ENCODE data around the gene USP20.
"Not testable (repeated sequence)": the region's sequence is repeated elsewhere in the genome, so short reads cannot be mapped to it uniquely, and the experiment has no call there.

Gene USP20

GRCh38 chr9:129835128-129835859 lies at the start of gene USP20, which contains the start of gene C9orf78:
USP20 (plus strand) TSS chr9:129835458; CDS start chr9:129852556, 17,098 bp downstream.
C9orf78 (minus strand) TSS chr9:129835275; CDS start chr9:129835221, 54 bp downstream.
- TF ChIP-seq, protein P1, sequence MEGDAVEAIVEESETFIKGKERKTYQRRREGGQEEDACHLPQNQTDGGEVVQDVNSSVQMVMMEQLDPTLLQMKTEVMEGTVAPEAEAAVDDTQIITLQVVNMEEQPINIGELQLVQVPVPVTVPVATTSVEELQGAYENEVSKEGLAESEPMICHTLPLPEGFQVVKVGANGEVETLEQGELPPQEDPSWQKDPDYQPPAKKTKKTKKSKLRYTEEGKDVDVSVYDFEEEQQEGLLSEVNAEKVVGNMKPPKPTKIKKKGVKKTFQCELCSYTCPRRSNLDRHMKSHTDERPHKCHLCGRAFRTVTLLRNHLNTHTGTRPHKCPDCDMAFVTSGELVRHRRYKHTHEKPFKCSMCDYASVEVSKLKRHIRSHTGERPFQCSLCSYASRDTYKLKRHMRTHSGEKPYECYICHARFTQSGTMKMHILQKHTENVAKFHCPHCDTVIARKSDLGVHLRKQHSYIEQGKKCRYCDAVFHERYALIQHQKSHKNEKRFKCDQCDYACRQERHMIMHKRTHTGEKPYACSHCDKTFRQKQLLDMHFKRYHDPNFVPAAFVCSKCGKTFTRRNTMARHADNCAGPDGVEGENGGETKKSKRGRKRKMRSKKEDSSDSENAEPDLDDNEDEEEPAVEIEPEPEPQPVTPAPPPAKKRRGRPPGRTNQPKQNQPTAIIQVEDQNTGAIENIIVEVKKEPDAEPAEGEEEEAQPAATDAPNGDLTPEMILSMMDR (IDR thresholded peaks at IDR 0.05; ENCODE audit: low read depth, low read length), result no peak
- H3K4me3 ChIP-seq (ENCODE audit: low read depth, low read length), result peak within 1 kb of the TSS; percentile 98

- TF ChIP-seq, protein P1 (IDR thresholded peaks at IDR 0.05; ENCODE audit: low read depth, low read length), result no peak
- no peak overlapping the region for H3K4me3 ChIP-seq (ENCODE audit: low read depth, low read length)
Measured at GRCh38 chr9:129785866-129786265, 49.4 kb upstream of the USP20 start.

- TF ChIP-seq, protein P1 (IDR thresholded peaks at IDR 0.05; ENCODE audit: low read depth, low read length), result no peak
Measured at GRCh38 chr9:129786481-129786880, 48.8 kb upstream of the USP20 start.

DNA sequence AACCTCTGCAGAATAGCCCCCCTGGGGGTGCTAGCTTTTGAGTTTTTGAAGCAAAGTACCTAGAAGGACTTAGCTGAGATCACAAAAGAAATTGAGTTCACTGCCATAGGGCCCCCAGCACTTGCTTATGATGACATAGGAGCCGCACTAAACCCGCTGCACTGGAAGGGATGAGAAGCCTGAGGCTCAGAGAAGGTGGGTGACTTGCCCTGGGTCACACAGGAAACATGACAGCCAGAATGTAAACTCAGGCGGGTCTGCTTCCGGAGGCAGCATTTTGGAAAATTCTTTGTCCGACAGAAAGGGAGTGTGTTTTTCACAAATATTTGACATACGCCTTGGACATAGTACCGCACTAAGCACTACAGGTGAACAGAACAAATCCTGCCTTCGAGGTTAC lies 40.7 kb upstream of the USP20 start:
- TF ChIP-seq, protein P1 (IDR thresholded peaks at IDR 0.05; ENCODE audit: low read depth, low read length), result no peak
- H3K4me3 ChIP-seq (ENCODE audit: low read depth, low read length), result no peak overlapping the region

More at GRCh38 chr9:129786481-129786880, 48.8 kb upstream of the USP20 start:
- H3K4me3 ChIP-seq (ENCODE audit: low read depth, low read length), result no peak overlapping the region

DNA sequence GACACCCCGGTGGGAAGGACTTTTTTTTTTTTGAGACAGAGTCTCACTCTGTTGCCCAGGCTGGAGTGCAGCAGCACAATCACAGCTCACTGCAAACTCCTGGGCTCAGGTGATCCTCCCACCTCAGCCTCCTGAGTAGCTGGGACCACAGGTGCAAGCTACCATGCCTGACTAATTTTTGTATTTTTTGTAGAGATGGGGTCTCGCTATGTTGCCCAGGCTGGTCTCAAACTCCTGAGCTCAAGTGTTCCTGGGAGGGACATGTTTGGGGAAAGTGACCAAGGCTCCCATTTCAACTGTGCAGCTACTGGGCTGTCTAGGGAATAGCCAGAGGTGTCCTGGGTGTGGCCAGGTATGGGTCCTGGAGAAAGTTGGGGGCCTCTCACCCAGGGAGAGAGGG lies 39.2 kb upstream of the USP20 start:
- H3K4me3 ChIP-seq (ENCODE audit: low read depth, low read length), result not testable (repeated sequence)

DNA sequence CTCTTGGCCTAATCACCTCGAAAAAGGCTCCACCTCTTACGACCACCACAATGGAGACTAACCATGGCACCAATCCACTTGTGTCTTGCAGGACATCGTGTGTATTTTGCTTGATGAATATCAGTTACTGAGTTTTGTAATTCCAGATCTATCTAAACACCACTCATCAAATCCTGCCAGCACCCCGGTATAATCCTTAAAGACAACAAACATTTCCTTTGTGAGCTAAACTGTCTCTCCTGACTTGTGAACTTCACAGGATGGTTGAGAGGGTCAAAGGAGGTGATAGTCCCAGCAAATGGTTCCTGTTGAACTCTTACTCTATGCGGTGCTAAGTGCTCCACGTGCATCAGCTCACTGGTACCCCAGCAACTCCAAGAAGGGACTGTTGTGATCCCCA lies 36.3 kb upstream of the USP20 start:
- H3K4me3 ChIP-seq (ENCODE audit: low read depth, low read length), result no peak overlapping the region
- TF ChIP-seq, protein P1 (IDR thresholded peaks at IDR 0.05; ENCODE audit: low read depth, low read length), result no peak

DNA sequence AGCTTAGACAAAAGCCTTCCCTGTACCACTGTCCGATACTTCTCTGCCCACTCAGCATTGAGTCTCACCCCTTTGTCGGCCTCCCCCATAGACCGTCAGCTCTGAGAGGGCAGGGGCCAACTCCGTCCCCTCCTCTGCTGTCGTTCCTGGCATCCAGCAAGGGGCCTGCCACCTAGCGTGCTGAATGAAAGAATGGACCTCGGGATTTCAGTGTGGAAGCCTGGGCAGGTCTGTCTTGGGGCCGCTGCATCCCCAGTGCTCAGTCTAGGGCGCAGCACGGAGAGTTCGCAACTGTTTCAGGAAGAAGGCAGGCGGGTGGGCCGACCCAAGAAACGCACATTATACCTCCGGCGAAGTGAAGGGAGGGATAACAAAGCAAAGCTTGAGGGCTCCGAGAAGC lies 33.8 kb upstream of the USP20 start:
- TF ChIP-seq, protein P1 (IDR thresholded peaks at IDR 0.05; ENCODE audit: low read depth, low read length), result no peak
- no peak overlapping the region for H3K4me3 ChIP-seq (ENCODE audit: low read depth, low read length)
